Lower leg skin (tissue), 4 donors: Measurements from ENCODE around the gene ZEB2. TPM values are rescaled to one million over a fixed set of nuclear protein-coding genes. Genes with fewer than 3 reads are reported as not detected.

Experiments
- DNase-seq, 2 donors: peaks; one replicate each; pipeline ENCODE4 v3.0.0-alpha.2; 2019; ENCODE audit warnings: low spot score in 2 of 2
- H3K4me3 ChIP-seq: fragments of 200-600 bp; sonication (generic); 2 replicates; pipeline ENCODE4 v1.5.1; 2017; ENCODE audit warnings: mild to moderate bottlenecking, low read depth; ENCODE audit not compliant: poor library complexity, severe bottlenecking
- CTCF ChIP-seq, 3 donors: fragments of 450-650 bp; IDR thresholded peaks; one replicate each; pipeline ENCODE4 v1.5.1; 2016; ENCODE audit warnings: antibody characterized with exemption in 3 of 3, mild to moderate bottlenecking in 3 of 3, moderate library complexity in 2 of 3
- POLR2A ChIP-seq, 2 donors: fragments of 450-650 bp; IDR thresholded peaks; one replicate each; pipeline ENCODE4 v1.6.1; 2016 to 2017; ENCODE audit warnings: antibody characterized with exemption in 2 of 2, mild to moderate bottlenecking in 1 of 2, moderate library complexity in 1 of 2
- WGBS, 2 donors: methylation state at CpG; one replicate each; pipeline ENCODE4 v1.1.5; 2018; 5-methylcytosine and 5-hydroxymethylcytosine counted together
- intact Hi-C: fragments of 100-400 bp; cut with DNase I; formaldehyde crosslinking; loops from one replicate; pipeline ENCODE4 v1.15.0; 2023; ENCODE audit warnings: low total_unique reads
- total RNA-seq, 4 donors: library from RNA; depleted of rRNA; stranded (reverse); fragments of >200 nt; gene quantifications; one replicate each; pipeline ENCODE4 v1.1.0, GENCODE V29; 2016

Gene ZEB2
- total RNA-seq, 4 donors from 2014 or later: 13.8 to 38.8 (median 30.3) TPM

DNA sequence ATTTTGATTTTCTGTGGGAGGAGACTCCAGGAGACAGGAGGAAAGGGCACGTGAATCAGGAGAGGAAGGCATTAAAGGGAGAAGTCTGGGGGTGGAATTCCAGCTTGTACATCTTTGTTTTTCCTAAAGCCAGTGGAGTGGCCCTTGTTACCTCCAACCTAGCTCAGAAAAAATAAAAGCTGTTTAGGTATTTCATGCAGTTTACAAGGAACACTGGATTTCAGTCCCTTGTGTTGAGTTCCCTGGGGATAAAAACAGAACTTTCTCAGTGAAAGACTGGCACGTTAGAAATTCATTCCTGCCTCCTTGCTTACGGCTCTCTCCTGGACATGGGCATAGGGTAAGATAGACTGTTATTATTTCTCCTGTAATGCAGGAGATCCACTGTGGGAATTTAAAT, 170.2 kb downstream of the ZEB2 start:
- DNase-seq: no peak
- H3K4me3 ChIP-seq: no peak overlapping the region
- WGBS, 2 donors: 62 to 71% methylated on average over 3 of the region's 3 CpGs
- TF ChIP-seq POLR2A (IDR thresholded peaks at IDR 0.05) (no peak), CTCF (IDR thresholded peaks at IDR 0.05) (no peak)
- intact Hi-C loops: no loop called here

- no peak overlapping the region for H3K4me3 ChIP-seq
- intact Hi-C loops: no loop called here
- DNase-seq: no peak
- whole genome bisulfite sequencing, 2 donors: 70 to 80% methylated on average over 2 of the region's 2 CpGs
- TF ChIP-seq CTCF (IDR thresholded peaks at IDR 0.05) (no peak), POLR2A (IDR thresholded peaks at IDR 0.05) (no peak)
Observed at GRCh38 chr2:144348846-144349245, 171.1 kb downstream of the ZEB2 start.

- no peak overlapping the region for H3K4me3 ChIP-seq
Observed at GRCh38 chr2:144346229-144346628, 173.7 kb downstream of the ZEB2 start.

GRCh38 chr2:144343145-144343544, 176.8 kb downstream of the ZEB2 start:
- intact Hi-C loops: no loop called here
- no peak for TF ChIP-seq CTCF (IDR thresholded peaks at IDR 0.05)
- TF ChIP-seq POLR2A (IDR thresholded peaks at IDR 0.05): no peak
- WGBS, 2 donors: 74 to 78% methylated on average over 1 of the region's 1 CpG

More at GRCh38 chr2:144346229-144346628, 173.7 kb downstream of the ZEB2 start:
- DNase-seq: no peak
- WGBS, 2 donors: 92 to 94% methylated on average over 4 of the region's 4 CpGs
- intact Hi-C loops: no loop called here
- TF ChIP-seq POLR2A (IDR thresholded peaks at IDR 0.05) (no peak), CTCF (IDR thresholded peaks at IDR 0.05) (no peak)

GRCh38 chr2:144341538-144341937, 178.4 kb downstream of the ZEB2 start:
- no peak for TF ChIP-seq CTCF (IDR thresholded peaks at IDR 0.05)
- no peak for TF ChIP-seq POLR2A (IDR thresholded peaks at IDR 0.05)
- intact Hi-C loops: no loop called here
- WGBS, 2 donors: 79 to 96% methylated on average over 1 of the region's 1 CpG

More at GRCh38 chr2:144343145-144343544, 176.8 kb downstream of the ZEB2 start:
- H3K4me3 ChIP-seq: no peak overlapping the region
- no peak for DNase-seq

DNA sequence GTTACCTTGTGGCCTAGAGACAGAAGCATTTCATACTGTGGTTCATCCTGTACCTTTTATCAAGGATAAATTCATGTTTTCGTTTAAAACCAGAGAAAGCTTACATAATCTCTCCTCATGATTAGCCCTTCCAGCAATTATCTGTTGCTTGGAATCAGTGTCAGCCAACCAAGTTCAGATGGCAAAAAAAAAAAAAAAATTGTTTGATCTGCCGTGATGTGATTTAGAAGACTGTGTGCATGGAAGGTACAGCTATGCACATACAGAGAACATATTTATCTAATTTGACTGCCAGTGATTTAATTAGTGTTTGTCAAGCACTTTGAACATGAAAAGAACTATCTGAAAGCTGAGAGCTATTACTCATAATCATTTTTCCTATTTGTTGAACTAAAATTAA, 180.9 kb downstream of the ZEB2 start:
- 35 to 44% methylated on average over 2 of the region's 2 CpGs for WGBS, 2 donors
- TF ChIP-seq POLR2A (IDR thresholded peaks at IDR 0.05) (no peak), CTCF (IDR thresholded peaks at IDR 0.05) (no peak)
- no peak for DNase-seq
- H3K4me3 ChIP-seq: no peak overlapping the region
- intact Hi-C loops: loop anchor here (10.0 kb wide), 1 partner anchor 176 kb away; no protein-coding TSS in a partner anchor

More at GRCh38 chr2:144341538-144341937, 178.4 kb downstream of the ZEB2 start:
- no peak for DNase-seq
- H3K4me3 ChIP-seq: no peak overlapping the region
